ENCODE data around the gene EFNA4. TPM values are rescaled to one million over a fixed set of nuclear protein-coding genes. Genes with fewer than 3 reads are reported as not detected.

The EFNA4 gene
- total RNA-seq, 1 donor from 2014 or later, result 1.7 TPM

- Histone ChIP-seq H3K27me3 (ENCODE audit: low read depth) (peaks cover 47% of the 10 kb centered on the region), H3K27ac (replicated peaks) (peak overlapping the region; percentile 99), H3K9me3 (replicated peaks) (no peaks in the 10 kb centered on the region), H3K4me3 (peak overlapping the region; percentile 93), H3K4me1 (peaks cover 66% of the 10 kb centered on the region), H3K36me3 (no peaks in the 10 kb centered on the region)
- peak; percentile 93 for DNase-seq
- peak; percentile 96 for TF ChIP-seq CTCF (IDR thresholded peaks at IDR 0.05; ENCODE audit: borderline replicate concordance)
- intact Hi-C loops (cut with micrococcal nuclease), result no loop called here
Observed at GRCh38 chr1:155084722-155085503, 21.4 kb downstream of the EFNA4 start.

GRCh38 chr1:155085504-155086127 is 22.1 kb downstream of the EFNA4 start:
- Histone ChIP-seq H3K27me3 (ENCODE audit: low read depth) (peaks cover 40% of the 10 kb centered on the region), H3K9me3 (replicated peaks) (no peaks in the 10 kb centered on the region), H3K4me3 (peak overlapping the region; percentile 93), H3K36me3 (no peaks in the 10 kb centered on the region), H3K27ac (replicated peaks) (peak overlapping the region; percentile 99), H3K4me1 (peaks cover 59% of the 10 kb centered on the region)
- intact Hi-C loops (cut with micrococcal nuclease), result no loop called here
- TF ChIP-seq CTCF (IDR thresholded peaks at IDR 0.05; ENCODE audit: borderline replicate concordance), result no peak
- no peak for DNase-seq

- intact Hi-C loops (cut with micrococcal nuclease), result no loop called here
- peak overlapping the region; percentile 99 for H3K27ac ChIP-seq (replicated peaks)
- H3K36me3 ChIP-seq, result no peaks in the 10 kb centered on the region
- H3K4me1 ChIP-seq, result peaks cover 53% of the 10 kb centered on the region
- TF ChIP-seq CTCF (IDR thresholded peaks at IDR 0.05; ENCODE audit: borderline replicate concordance), result peak; percentile 98
- peak overlapping the region; percentile 93 for H3K4me3 ChIP-seq
- DNase-seq, result peak; percentile 67
- H3K27me3 ChIP-seq (ENCODE audit: low read depth), result peaks cover 33% of the 10 kb centered on the region
- no peaks in the 10 kb centered on the region for H3K9me3 ChIP-seq (replicated peaks)
Observed at GRCh38 chr1:155086128-155086741, 22.7 kb downstream of the EFNA4 start.

- no peak for TF ChIP-seq CTCF (IDR thresholded peaks at IDR 0.05; ENCODE audit: borderline replicate concordance)
- H3K27ac ChIP-seq (replicated peaks), result no peak overlapping the region
- peaks cover 52% of the 10 kb centered on the region for H3K4me1 ChIP-seq
- DNase-seq, result no peak
- peaks cover 26% of the 10 kb centered on the region for H3K27me3 ChIP-seq (ENCODE audit: low read depth)
- intact Hi-C loops (cut with micrococcal nuclease), result no loop called here
- H3K4me3 ChIP-seq, result no peak overlapping the region
- H3K9me3 ChIP-seq (replicated peaks), result no peaks in the 10 kb centered on the region
- no peaks in the 10 kb centered on the region for H3K36me3 ChIP-seq
Observed at GRCh38 chr1:155086856-155087535, 23.5 kb downstream of the EFNA4 start.

All from left ventricle myocardium inferior (tissue), 1 donor.